A673 (cell line): ENCODE data around the gene MPDZ. TPM values are rescaled to one million over a fixed set of nuclear protein-coding genes. Genes with fewer than 3 reads are reported as not detected.

Source experiments
- BruUV-seq: library from RNA; stranded (reverse); fragments of 400-500 nt; replicated peaks from 2 replicates; lab custom pipeline; 2021; lab: Mats Ljungman, UMichigan
- CTCF ChIA-PET: fragments of 300-600 bp; sonication (Branson Sonifier 250); formaldehyde crosslinking; loops from one replicate; lab custom pipeline; 2022; ENCODE audit warnings: antibody characterized with exemption; lab: Charles Lee
- POLR2A ChIA-PET: fragments of 300-600 bp; sonication (Branson Sonifier 250); formaldehyde crosslinking; loops from one replicate; lab custom pipeline; 2022; ENCODE audit warnings: antibody characterized with exemption; ENCODE audit not compliant: low non-redundant PET; lab: Charles Lee
- DNase-seq: peaks from one replicate; pipeline ENCODE4 v3.0.0-alpha.2; 2015; ENCODE audit warnings: low spot score
- H3K27ac ChIP-seq: fragments of 200-600 bp; sonication (generic); 2 replicates; pipeline ENCODE4 v1.5.1; 2016; ENCODE audit warnings: mixed run types, low read depth, mild to moderate bottlenecking, mixed read lengths, antibody characterized with exemption, low read length; ENCODE audit not compliant: poor library complexity, severe bottlenecking
- H3K27me3 ChIP-seq: fragments of 200-600 bp; sonication (generic); replicated peaks from 2 replicates; pipeline ENCODE4 v1.6.1; 2017; ENCODE audit warnings: mixed run types, low read depth, mild to moderate bottlenecking, mixed read lengths, antibody characterized with exemption, low read length; ENCODE audit not compliant: insufficient read depth, poor library complexity
- H3K36me3 ChIP-seq: fragments of 200-600 bp; sonication (generic); 2 replicates; pipeline ENCODE4 v1.6.1; 2016; ENCODE audit warnings: mixed run types, mild to moderate bottlenecking, mixed read lengths, antibody characterized with exemption, low read length; ENCODE audit not compliant: insufficient read depth, poor library complexity, severe bottlenecking
- H3K4me1 ChIP-seq: fragments of 200-600 bp; sonication (generic); 2 replicates; pipeline ENCODE4 v1.6.1; 2017; ENCODE audit warnings: mixed run types, mild to moderate bottlenecking, mixed read lengths, antibody characterized with exemption, low read length; ENCODE audit not compliant: insufficient read depth, poor library complexity, severe bottlenecking
- H3K4me3 ChIP-seq: fragments of 200-600 bp; sonication (generic); 2 replicates; pipeline ENCODE4 v1.5.1; 2016; ENCODE audit warnings: low read depth, mixed run types, mild to moderate bottlenecking, mixed read lengths, low read length; ENCODE audit not compliant: poor library complexity, severe bottlenecking
- H3K9me3 ChIP-seq: fragments of 200-600 bp; sonication (generic); 2 replicates; pipeline ENCODE4 v1.6.1; 2016; ENCODE audit warnings: mixed run types, low read depth, mild to moderate bottlenecking, mixed read lengths, antibody characterized with exemption, low read length; ENCODE audit not compliant: poor library complexity, severe bottlenecking
- CTCF ChIP-seq: fragments of 300-800, 200-600 bp; sonication (generic); conservative IDR thresholded peaks from 2 replicates; pipeline ENCODE4 v1.5.1; 2017; ENCODE audit warnings: low read depth, mild to moderate bottlenecking, antibody characterized with exemption, low read length, moderate library complexity, mixed read lengths
- EZH2 ChIP-seq: fragments of 200-600 bp; sonication (generic); IDR thresholded peaks from 2 replicates; pipeline ENCODE4 v1.6.1; 2017; ENCODE audit warnings: borderline replicate concordance, low read depth, mild to moderate bottlenecking, mixed read lengths, antibody characterized with exemption, low read length; ENCODE audit not compliant: poor library complexity, severe bottlenecking
- intact Hi-C: fragments of 100-400 bp; cut with micrococcal nuclease; formaldehyde crosslinking; loops from one replicate; pipeline ENCODE4 v1.10.0; 2022; ENCODE audit not compliant: unreplicated experiment
- total RNA-seq: library from RNA; stranded (reverse); gene quantifications from 2 replicates; pipeline ENCODE4 v1.2.3, GENCODE V29; 2021

MPDZ gene
- total RNA-seq, 1 experiment from 2014 or later: 35.1 TPM

- no peak overlapping the region for H3K4me3 ChIP-seq
- intact Hi-C loops: no loop called here
- H3K4me1 ChIP-seq: peaks cover 37% of the 10 kb centered on the region
- no peaks in the 10 kb centered on the region for H3K9me3 ChIP-seq
- POLR2A ChIA-PET: no interaction called here
- no peaks in the 10 kb centered on the region for H3K27me3 ChIP-seq
- BruUV-seq: no TSS peak
- H3K27ac ChIP-seq: no peak overlapping the region
- DNase-seq: no peak
- CTCF ChIA-PET: no interaction called here
- H3K36me3 ChIP-seq: peaks cover 3% of the 10 kb centered on the region
- TF ChIP-seq CTCF (no peak), EZH2 (no peak)
Observed at GRCh38 chr9:13146840-13147239, 132.7 kb downstream of the MPDZ start.

- BruUV-seq: no TSS peak
- Histone ChIP-seq H3K9me3 (no peaks in the 10 kb centered on the region), H3K27ac (no peak overlapping the region), H3K4me3 (no peak overlapping the region), H3K4me1 (peaks cover 52% of the 10 kb centered on the region), H3K27me3 (no peaks in the 10 kb centered on the region), H3K36me3 (peaks cover 3% of the 10 kb centered on the region)
- intact Hi-C loops: no loop called here
- TF ChIP-seq CTCF (no peak), EZH2 (no peak)
- CTCF ChIA-PET: no interaction called here
- POLR2A ChIA-PET: interaction anchor here (0.7 kb wide), 1 partner anchor 402 kb away, joined by 3 read pairs; no protein-coding TSS in a partner anchor
- no peak for DNase-seq
Observed at GRCh38 chr9:13145340-13145739, 134.2 kb downstream of the MPDZ start.

- intact Hi-C loops: no loop called here
- peak; percentile 25 for DNase-seq
- Histone ChIP-seq H3K9me3 (no peaks in the 10 kb centered on the region), H3K27me3 (no peaks in the 10 kb centered on the region), H3K36me3 (peaks cover 3% of the 10 kb centered on the region), H3K4me1 (peaks cover 60% of the 10 kb centered on the region), H3K27ac (peak overlapping the region; percentile 66), H3K4me3 (no peak overlapping the region)
- BruUV-seq: no TSS peak
- TF ChIP-seq EZH2 (no peak), CTCF (no peak)
- ChIA-PET POLR2A (no interaction called here), CTCF (no interaction called here)
Observed at GRCh38 chr9:13144166-13144775, 135.2 kb downstream of the MPDZ start.
